Fibroblast of skin of right quadriceps (primary cell): ENCODE results near the gene SLC4A2.
A peak's percentile ranks its signal among the peaks of the same experiment; 100 is the strongest.

Source experiments
- DNase-seq: peaks from one replicate; pipeline ENCODE4 v3.0.0-alpha.2; 2013

Gene SLC4A2

DNA sequence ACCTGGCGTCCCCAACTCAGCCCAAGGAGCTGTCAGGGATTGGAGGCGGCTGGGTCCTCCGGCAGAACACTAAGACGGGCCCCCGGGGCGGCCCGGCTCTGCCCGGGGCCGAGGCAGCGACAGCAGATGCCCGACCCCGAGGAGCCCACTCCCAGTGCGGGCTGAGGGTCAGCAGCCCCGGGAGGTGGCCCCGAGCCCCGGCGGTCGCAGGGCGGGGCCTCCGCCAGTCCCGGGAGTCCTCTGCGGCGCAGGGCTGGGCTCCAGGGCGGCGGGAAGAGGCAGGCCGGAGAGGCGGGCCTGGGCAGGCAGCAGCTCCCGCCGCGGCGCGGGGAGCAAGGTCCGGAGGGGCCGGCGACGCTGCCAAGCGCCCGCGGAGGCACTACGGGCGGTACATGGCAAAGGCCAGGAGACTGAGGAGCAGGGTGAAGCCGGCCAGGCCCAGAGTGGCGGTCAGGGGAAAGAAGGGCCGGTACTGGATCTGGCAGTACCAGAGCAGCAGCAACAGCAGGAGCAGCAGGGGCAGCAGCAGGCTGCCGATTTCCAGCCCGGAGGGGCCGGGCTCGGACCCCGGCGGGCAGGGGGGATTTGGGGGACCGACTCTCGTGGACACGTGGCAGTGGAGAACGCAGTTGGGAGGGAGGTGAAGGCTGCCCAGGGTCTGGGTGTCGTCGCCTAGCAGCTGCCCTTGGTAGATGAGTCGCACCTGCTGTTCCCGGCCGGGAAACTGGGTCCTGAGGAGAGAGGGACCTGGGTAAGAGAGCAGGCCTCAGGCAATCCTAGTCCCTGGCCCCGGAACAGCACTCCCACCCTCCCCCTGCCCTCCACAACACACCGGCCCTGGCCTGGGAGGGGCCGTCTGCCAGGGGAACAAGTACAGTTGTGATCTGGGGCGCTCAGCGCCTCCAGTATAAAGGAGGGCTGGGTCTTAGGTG is 22.0 kb downstream of the SLC4A2 start:
- DNase-seq = no peak

DNA sequence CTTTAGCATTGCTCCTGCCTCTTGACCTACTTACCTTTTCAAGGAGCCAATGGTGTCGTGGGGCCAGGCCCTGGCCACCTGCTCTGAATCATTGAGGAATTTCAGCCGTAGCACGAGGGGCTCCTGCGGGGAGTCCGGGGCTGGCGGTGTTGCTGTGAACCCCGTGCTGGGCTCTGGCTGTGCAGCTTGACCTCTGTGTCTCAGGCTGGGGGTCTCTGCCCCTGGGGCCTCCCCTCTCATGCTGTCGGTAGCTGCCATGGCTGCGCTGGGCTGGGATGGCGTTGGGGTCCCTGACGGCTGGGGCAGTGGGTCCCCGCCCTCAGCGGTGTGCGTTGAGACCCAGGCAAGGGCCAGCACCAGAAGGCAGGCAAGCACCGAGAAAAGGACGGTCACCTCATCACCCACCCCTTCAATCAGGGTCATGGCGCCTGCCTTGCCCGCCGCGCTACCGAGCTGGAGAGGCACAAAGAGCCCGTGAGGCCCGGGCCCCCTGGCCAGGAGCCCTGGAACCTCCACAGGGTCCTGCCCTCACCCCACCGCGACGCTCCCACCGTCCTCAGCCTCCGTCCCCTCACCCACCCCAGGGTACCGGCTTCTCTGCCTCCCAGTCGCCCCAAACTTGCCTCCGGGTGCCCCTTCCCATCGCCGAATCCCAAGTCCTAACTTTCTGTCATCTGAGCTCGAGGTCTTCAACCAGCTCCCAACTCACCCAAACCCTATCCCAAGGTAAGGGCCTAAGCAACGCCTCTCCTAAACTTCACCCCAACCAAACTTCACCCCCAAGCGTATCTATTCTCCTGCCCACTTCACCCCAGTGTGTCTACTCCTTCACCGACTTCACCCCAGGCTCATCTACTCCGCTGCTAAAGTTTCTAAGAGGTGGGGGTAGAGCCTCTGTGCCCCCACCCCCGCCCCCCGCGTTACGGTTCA is 23.0 kb downstream of the SLC4A2 start:
- no peak for DNase-seq

DNA sequence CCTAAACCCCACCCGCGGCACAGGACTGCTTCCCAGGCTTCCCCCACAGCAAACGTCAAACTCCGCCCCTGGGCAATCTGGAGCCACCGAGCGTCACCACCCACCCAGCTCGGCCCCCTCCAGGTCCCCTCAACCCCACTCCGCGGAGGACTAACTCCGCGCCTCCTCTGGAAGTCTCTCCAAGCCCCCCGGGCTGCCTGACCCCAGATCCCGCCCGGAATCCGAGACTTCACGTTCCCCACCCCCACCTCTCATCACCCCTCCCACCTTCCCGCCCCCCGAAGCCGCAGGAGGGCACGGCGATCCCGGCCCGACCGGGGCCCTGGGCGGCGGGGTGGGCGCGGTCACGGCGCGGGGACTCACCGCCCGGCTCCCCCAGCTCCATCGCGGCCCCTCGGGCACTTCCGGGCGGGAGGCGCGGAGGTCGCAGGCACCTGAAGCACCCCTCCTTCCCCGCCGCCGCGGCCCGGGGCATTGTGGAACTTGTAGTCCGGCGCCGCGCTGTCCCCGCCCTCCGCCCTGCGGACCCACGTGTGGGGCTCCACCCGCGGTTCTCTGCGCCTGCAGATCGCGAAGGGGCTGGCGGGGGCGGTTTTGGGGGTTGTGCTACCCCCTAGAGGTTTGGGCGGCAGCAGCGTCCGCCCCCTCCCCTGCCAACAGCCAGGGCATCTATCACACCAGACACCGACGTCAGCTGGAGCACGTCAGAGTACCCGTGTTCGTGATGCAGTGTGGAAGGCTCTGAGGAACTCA is 23.9 kb downstream of the SLC4A2 start, which contains the start of gene TMUB1:
TSS of gene TMUB1 (minus strand) at position 423 of the 753 bp plus-strand sequence. CDS start 930 bp downstream, outside the sequence.
- no peak for DNase-seq

DNA sequence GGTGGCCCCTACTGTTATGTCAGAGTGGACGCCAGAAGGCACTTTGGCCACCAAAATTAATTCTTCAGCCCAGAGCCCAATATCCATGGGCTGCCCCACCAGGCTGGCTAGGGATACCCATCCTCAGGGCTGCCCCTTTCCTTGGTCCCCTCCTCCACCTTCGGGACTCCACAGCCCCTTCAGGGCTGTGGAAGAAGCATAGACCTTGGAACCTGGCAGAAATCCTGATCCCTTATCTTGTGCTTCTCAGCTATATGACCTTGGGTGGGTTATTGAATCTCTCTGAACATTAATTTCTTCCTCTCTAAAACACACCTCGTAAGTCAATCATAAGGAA is 24.4 kb downstream of the SLC4A2 start:
- no peak for DNase-seq

DNA sequence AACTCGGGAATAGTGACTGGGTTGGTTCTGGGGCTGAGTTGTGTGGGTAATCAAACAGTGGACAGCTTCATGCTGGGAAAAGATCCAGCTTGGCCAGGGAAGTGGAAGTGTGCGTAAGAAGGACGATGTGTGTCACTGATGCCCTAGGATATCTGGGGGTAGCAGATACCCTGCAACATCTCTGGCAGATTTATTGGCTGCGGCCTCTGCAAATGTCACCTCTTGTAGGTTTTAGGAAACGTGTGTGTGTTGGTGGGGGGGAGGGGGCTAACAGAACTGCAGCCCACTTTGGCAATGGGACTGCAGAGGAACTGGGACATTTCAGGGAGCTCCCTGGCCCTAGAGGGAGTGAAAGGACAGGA is 25.9 kb downstream of the SLC4A2 start:
- DNase-seq = no peak

DNA sequence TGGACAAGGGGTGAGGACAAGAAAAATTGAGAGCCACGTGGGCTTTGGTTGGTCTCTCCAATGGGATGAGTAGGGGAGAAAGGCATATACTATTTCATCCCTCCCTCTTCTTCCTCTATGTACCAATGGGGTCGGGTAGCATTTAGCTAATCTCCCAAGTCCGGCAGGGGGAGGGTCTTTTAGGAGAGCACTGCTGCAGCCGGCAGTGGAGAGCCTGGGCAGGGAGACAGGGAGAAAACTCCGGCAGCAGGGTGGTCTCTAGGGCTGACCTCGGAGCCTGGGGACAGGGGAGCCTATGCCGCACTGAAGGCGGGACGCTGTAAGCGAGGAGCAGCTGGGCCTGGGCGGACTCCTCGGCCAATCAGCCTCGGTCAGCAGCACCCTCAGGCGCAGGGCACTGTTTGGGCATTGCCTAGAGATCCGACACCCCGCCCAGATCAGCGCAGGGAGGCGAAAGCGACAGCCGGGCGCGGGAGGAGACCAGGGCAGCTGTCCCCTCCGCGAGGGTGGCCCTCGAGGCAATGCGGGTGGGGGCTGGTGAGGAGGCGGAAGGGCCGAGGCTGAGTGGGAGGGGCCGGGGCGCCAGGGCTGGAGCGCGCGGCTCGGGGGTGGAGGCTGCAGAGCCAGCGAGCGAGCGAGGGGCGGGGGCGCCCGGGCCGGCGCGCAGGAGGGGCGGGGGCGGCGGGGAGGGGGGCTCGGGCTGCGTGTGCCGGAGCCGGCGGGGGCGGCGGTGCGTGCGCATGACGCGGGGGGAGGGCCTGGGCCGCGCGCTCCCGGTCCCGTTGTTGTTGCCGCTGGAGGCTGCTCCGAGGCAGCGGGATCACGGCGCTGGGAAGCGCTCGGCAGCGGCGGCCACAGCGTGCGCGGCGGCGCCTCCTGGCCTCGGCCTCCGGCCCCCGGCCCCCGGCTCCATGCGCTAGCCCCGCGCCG is 26.6 kb downstream of the SLC4A2 start, which contains the start of gene AGAP3:
TSS of gene AGAP3 (plus strand) at position 785 of the 930 bp plus-strand sequence. CDS start 267 bp downstream, outside the sequence.
- DNase-seq = peak; percentile 74

DNA sequence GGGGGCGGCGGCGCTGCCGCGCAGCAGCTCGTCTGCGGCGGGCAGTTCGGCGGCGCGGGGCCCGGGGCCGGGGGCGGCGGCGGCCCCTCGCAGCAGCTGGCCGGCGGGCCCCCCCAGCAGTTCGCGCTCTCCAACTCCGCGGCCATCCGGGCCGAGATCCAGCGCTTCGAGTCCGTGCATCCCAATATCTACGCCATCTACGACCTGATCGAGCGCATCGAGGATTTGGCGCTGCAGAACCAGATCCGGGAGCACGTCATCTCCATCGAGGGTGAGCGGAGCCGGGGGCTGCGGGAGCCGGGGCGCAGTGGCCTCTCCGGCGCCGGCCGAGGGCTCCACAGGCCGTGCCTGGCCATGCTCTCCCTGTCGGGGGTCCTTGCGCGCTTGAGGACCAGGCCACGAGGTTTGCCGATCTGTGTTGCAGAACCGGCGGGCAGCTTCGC is 27.4 kb downstream of the SLC4A2 start:
- no peak for DNase-seq

DNA sequence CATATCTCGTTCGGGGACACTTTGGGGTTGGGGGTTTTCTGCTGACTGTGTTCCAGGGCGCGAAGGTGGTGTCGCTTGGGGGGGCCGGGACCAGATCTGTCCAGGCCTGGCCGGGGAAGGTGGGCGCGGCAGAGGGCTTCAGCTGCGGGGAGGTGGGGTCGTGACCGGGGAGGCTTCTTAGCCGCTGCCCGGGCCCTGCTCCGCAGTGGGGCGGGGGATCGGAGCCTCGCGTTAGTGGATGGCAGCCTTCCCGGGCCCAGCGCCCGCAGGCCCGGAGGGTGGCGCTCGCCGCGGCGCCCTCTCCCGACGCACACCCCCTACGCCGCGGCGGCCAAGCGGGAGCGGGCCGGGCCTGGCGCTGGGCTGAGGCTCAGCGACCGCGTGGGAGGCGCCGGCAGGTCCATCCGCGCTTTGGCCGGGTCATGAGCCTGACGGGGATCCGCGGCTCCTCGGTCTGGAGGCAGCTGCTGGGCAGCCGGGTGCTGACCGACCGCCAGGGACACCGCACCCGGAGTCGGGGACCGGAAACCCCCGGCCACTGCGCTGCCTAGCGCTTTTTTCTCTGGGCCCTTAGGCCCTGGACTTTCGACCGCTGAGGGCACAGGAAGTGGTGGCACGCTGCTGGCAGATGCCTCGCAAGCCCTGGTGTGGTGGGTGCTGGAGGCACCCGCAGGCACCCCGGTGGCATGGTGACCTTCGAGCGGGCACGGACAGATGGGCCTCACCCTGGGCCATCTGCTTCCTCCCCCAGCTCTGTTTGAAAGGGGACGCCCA is 28.0 kb downstream of the SLC4A2 start:
- DNase-seq = no peak

DNA sequence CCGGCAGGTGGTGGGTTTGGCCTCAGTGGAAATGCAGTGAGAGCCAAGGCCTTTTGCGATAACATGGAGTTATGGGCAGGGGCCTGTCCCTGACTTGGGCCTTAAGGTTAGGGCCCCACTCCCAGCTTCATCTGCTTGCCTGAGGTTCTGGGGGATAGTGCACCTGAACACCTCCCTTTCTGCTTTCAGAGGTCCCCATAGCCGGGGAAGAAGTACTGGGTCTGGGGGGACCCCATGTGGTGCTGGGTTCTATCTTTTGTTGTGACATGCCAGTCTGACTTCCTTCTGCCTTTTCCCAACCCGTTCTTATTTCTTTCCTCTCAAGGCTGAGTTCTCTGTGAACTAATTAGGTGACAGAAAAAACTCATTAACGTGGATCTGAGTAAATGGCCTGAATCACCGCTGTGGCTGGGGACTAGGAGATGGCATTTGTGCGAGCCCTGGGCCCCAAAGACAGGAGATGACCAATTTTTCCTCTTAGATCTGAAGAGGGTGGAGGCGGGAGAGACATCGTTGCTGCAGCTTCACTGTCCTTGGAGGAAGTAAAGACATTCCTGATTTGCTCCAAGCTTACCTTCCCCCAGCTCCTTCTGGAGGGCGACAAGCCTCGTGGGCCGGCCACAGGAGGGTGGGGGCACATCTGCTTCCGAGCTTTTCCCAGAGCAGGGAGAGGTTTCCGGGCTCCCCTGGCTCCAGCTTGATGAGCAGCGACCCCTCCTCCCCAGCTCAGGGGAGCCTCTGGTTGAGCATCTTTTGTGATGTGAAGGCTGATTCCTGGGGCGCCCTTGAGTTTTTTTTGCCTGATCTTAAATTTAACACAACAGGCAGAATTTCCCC is 28.8 kb downstream of the SLC4A2 start:
- DNase-seq = peak; percentile 44

DNA sequence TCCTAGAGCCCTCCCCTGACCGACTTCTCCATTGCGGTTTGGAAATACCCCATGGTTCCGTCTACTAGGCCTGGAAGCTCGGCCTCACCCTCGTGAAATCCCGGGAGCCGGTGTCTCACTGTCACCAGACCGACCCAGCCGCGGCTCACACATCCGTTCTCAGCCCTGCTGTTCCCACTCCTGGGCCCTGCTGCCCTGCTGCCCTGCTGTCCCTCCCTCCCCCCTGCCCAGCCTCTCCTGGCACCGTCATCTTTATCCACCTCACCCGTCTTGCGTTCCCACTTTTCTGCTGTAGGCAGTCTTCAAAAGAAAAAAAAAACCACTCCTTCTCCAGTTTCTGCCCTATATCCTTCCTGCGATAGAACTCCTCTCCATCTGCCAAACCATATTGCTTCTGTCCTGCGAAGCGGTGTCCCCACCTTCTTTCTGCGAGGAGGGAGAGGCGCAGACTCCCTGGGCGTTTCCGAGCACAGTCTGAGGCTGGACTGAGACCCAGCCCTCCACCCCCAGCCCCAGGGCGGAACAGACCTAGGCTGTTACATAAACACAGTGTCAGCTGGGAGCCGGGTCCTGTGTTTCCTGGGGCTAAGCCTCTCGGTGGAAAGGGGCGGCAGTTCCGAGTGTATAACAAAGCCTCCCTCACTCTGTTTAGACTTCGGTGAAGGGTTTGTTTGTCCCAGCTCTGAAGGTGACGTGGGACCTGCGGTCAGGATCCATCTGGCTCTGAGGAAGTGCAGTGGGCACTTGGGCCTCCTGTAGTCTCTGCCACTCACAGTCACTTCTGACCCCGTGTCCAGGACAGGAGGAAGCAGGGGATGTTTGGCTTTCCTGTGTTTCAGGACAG is 29.7 kb downstream of the SLC4A2 start:
- no peak for DNase-seq

DNA sequence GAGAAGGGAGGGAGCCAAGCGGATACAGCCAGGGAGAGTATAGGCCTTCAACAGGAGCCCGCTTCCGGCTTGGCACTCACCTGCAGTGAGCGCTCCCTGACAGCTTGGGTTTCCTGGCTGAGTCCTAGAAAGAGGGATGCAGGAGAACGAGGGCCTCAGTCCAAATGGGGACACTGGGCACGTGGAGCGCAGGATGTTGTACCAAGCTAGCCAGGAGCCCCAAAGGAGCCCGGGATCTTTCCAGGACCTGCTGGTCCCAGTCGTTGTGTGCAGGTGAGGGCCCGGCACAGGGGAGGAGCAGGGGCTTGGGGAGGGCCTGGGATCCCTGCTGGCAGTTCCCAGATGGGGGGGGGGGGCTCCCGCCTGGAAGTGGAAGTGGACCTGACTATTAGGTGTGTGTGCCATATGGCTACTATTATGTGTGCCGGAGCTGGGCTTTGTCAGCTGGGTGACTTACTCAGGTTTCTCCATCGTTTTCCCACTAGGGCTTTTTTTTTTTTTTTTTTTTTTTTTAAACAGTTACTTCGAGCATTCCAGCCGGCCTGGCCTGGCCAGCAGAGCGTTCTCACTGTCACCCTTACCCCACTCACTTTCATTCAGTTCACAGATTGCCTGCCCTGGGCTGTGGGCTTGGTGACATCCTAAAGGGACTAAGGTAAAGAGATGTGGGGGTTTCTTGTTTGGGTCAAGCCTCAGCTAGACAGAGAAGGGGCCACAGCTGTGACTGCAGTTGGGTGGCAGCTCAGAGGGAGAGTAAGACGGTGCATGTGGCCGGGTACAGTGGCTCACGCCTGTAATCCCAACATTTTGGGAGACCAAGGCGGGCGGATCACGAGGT is 30.7 kb downstream of the SLC4A2 start:
- DNase-seq = no peak

DNA sequence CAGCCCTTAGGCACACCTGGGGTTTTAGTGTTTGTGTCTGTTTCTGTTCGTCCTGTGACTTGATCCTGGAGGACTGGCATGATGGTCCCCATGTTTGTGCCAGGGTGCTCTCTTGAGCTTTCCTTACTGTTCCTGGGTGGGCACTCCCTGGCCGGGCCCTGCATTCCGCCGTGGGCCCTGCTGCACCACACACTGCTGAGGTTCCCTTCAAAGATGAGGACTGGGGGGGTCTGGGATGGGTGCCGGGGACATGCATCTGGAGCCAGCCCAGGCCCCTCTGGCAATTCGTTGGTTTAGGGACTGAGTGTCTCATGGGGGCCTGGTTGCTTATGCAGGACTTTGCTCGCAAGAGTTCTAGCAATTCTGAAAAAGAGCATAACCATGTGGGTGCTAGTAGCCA is 31.6 kb downstream of the SLC4A2 start:
- no peak for DNase-seq

DNA sequence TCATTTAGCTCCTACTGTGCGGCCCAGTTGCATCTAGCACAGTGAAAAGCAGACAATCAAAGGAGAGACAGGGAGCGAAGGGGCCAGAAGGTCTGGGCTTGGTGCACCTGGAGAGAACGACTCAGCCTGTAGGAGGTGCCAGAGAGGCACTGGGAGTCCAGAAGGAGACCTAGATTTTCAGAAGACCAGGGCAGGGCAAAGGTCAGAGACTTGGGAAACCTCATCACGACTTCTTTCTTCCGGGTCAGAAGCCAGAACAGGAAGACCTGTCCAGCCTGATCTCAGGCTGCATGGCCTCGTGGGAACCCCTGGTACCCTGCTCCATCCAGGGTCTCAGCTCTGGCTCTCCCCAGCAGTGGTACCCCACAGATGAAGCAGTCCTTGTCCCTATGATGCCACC is 32.0 kb downstream of the SLC4A2 start:
- DNase-seq = no peak

DNA sequence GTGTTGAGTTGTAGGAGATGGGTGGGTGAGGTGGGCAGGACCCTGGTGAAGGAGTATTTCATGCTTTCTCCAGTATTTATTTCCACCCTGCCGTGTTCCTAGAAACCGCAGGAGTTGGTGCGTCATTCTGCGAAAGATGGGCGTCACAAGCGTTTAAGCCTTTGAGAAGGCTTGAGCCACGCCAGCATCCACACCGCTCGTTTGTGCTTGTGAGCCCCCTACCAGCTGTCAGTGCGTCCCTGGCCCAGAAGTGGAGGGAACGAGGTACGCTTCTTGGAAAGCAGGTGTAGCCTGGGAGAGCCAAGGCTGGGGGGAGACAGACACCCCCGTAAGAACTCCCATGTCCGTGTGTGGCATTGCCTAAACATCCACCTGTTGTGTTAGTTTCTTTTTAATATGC is 32.6 kb downstream of the SLC4A2 start:
- DNase-seq = no peak

DNA sequence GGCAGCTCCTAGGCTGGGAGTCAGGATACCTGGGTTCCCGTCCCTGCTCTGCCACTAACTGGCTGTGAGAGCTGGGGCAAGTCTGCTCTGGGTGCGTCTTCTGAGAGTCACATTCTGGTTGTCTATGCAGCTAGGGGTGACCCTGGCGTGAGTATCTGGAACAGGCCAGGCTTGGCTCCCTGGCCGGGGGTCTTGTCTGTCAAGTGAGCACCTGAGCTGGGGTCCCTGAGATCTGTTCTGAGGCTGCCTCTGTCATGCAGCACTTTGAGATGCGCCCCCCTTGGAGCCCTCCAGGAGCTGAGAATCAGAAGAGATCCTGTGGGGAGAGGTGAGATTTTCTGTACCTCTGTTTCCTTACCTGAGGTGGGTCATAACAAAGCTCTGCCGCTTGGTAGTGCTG is 34.4 kb downstream of the SLC4A2 start:
- DNase-seq = no peak

DNA sequence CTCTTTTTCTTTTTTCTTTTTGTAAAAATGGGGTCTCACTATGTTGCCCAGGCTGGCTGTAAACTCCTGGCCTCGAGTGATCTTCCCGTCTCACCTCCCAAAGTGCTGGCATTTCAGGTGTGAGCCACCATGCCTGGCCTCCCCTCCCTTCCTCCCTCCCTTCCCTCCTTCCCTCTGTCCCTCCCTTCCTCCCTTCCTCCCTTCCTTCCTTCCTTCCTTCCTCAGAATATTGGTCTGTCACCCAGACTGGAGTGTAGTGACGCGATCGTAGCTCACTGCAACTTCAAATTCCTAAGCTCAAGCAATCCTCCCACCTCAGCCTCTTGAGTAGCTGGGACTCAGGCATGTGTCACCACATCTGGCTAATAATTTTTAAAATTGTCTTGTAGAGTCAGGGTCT is 35.3 kb downstream of the SLC4A2 start:
- DNase-seq = no peak

DNA sequence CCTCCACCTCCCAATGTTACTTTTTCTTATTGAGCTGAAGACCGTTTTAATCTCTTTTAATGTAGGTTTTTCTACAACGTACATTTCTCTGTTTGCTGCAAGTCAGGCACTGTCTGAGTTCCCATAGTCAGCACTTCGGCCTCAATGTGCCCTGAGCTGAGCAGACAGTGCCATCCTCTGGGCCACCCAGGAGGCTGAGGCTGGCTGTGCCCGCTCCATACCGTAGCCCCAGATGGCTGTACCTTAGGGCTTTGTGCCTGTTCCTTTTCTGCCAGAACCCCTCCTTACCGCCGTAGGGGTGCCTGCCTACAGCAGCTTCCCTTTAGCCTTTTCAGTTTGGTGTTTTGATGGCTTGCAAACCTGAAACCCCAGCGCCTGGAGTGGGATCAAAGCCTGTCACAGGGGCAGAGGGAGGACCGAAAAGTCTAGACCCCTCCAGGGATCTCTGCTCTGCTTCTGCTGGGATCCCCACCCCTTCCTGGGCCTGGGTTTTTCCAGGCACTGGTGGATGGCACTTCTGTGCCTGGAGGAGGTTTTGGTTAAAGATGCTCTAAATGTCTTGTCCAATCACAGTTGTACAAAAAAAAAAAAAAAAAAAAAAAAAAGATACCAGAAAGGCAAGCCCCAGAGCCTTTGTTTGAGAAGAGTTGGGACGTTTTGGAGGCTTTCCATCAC is 35.9 kb downstream of the SLC4A2 start:
- DNase-seq = no peak
